NCI-H2196 (cell line): ENCODE data around the gene MOB1A.

Experiments
- DNase-seq: peaks from one replicate; lab custom pipeline; 2025; ENCODE audit not compliant: unreplicated experiment; lab: John Stamatoyannopoulos, UW

Gene MOB1A

DNA sequence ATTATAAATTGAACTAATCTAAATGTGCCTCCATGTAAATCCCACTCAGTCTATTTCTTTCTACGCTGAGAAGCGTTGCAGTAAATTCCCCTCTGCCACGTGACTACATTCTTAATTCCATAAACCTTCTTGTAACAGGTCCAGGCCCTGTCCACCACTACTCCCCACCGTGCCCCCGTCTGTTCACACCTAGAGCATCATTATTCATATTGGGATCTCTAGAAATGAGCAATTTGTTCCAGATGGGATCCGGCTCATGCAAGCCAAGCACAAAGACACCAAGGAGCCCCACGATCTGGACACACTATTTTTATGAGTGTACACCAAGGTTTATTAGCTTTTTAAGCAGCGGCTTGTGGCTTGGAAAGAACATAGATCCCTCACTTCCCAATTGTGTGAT, 69.1 kb downstream of the MOB1A start:
- DNase-seq, result no peak

- no peak for DNase-seq
Measured at GRCh38 chr2:74107071-74107470, 71.6 kb downstream of the MOB1A start.

GRCh38 chr2:74105413-74105812, 73.3 kb downstream of the MOB1A start:
- DNase-seq, result no peak

DNA sequence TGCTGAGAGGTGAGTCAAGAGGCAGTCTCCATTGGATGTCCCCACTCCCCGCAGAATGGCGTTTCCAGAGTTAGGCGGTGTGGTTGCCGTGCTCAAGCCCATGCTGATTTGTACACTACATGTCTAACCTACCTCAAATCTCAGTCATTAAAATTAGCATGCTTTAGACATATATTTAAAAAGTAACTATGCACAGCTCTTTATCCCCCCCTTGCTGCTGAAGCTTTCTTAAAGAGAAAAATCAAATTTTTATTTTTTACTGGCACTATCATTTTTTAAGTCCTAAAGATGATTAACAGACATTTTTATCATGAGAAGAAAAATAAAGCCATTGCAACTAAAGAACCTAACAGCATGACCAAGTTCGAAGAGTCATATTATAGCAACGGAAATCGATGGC, 73.8 kb downstream of the MOB1A start:
- DNase-seq, result no peak

GRCh38 chr2:74103763-74104162, 74.9 kb downstream of the MOB1A start:
- DNase-seq, result no peak
